ENCODE measurements around the gene NCKAP5.

Gene NCKAP5

DNA sequence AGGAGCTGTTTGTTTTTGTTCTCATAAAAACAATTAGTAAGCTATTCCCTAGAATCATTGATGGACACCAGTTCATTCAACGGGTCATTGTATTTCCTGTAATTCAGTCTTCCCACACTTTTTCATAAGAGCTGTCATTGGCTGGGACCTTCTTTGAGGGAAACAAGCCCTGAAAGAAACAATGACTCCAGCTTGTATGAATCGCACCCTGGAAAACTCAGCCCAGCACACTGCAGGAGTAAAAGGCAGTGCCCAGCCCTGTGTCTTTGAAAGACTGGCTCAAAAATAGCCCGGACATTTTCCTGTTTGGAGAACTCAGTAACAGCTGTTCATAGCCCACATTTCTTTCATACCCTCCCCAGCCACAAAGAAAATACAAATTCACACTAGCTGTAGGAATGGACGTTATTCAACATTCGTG is 81.5 kb downstream of the NCKAP5 start:
- TF ChIP-seq CTCF (IDR thresholded peaks at IDR 0.05; ENCODE audit: insufficient read depth, low read length) (no peak), SPI1 (IDR thresholded peaks at IDR 0.05; ENCODE audit: borderline replicate concordance, low read depth) (no peak), POLR2AphosphoS5 (IDR thresholded peaks at IDR 0.05; ENCODE audit: low read depth) (no peak), REST (IDR thresholded peaks at IDR 0.05; ENCODE audit: insufficient replicate concordance, low read depth) (no peak), GABPA (IDR thresholded peaks at IDR 0.05; ENCODE audit: low read depth) (no peak)
- no peak for DNase-seq (ENCODE audit: low read depth in 1 of 2, low spot score in 1 of 2)
- no peak overlapping the region for H3K27ac ChIP-seq (replicated peaks)
- H3K27me3 ChIP-seq (ENCODE audit: insufficient read depth, poor library complexity, severe bottlenecking) = no peaks in the 10 kb centered on the region
- H3K4me3 ChIP-seq (replicated peaks; ENCODE audit: insufficient read depth, low read length) = no peak overlapping the region

DNA sequence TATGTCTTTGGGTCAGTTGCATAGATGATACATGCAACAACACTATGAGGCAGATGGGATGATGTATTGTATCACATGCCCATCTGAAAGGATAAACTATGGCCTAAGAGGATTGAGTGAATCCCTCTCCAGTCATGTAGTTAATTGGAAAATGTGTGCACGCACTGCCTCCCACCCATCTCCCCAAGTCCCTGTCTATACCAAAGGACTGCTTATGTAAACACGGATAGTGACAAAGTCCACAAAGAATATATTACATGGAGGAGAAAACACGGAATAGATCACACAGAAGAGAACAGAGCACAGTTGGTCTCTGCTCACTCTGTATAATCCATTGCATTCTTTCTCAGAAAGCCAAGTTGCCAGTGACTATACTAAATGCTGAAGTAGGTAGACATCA is 82.4 kb downstream of the NCKAP5 start:
- no peak overlapping the region for H3K27ac ChIP-seq (replicated peaks)
- H3K4me3 ChIP-seq (replicated peaks; ENCODE audit: insufficient read depth, low read length) = no peak overlapping the region
- H3K27me3 ChIP-seq (ENCODE audit: insufficient read depth, poor library complexity, severe bottlenecking) = no peaks in the 10 kb centered on the region
- TF ChIP-seq GABPA (IDR thresholded peaks at IDR 0.05; ENCODE audit: low read depth) = no peak
- no peak for TF ChIP-seq POLR2AphosphoS5 (IDR thresholded peaks at IDR 0.05; ENCODE audit: low read depth)
- no peak for TF ChIP-seq CTCF (IDR thresholded peaks at IDR 0.05; ENCODE audit: insufficient read depth, low read length)
- TF ChIP-seq SPI1 (IDR thresholded peaks at IDR 0.05; ENCODE audit: borderline replicate concordance, low read depth) = no peak
- DNase-seq (ENCODE audit: low read depth in 1 of 2, low spot score in 1 of 2) = no peak

DNA sequence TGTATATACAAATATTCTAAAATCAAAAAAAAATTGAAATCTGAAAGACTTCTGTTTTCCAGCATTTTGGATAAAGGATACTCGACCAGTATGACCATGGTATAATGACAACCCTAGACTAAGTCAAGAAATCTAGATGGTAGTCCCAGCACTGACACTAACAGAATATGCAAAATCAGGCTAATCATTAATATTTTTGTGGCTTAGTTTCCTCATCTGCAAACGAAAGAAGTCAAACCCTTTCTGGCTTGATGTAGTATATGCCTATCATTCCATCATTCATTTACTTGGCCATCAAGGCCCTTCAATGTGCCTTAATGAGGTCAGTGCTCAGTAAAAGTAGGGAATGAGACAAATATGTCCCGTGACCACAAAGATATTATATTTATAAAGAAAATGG is 83.5 kb downstream of the NCKAP5 start:
- Histone ChIP-seq H3K27me3 (ENCODE audit: insufficient read depth, poor library complexity, severe bottlenecking) (no peaks in the 10 kb centered on the region), H3K27ac (replicated peaks) (no peak overlapping the region), H3K4me3 (replicated peaks; ENCODE audit: insufficient read depth, low read length) (no peak overlapping the region)
- TF ChIP-seq REST (IDR thresholded peaks at IDR 0.05; ENCODE audit: insufficient replicate concordance, low read depth) (no peak), POLR2AphosphoS5 (IDR thresholded peaks at IDR 0.05; ENCODE audit: low read depth) (no peak), SPI1 (IDR thresholded peaks at IDR 0.05; ENCODE audit: borderline replicate concordance, low read depth) (no peak), CTCF (IDR thresholded peaks at IDR 0.05; ENCODE audit: insufficient read depth, low read length) (no peak), GABPA (IDR thresholded peaks at IDR 0.05; ENCODE audit: low read depth) (no peak)
- no peak for DNase-seq (ENCODE audit: low read depth in 1 of 2, low spot score in 1 of 2)

GRCh38 chr2:133484106-133484505 is 84.2 kb downstream of the NCKAP5 start:
- no peak for TF ChIP-seq SPI1 (IDR thresholded peaks at IDR 0.05; ENCODE audit: borderline replicate concordance, low read depth)
- no peak for TF ChIP-seq CTCF (IDR thresholded peaks at IDR 0.05; ENCODE audit: insufficient read depth, low read length)
- TF ChIP-seq POLR2AphosphoS5 (IDR thresholded peaks at IDR 0.05; ENCODE audit: low read depth) = no peak
- TF ChIP-seq REST (IDR thresholded peaks at IDR 0.05; ENCODE audit: insufficient replicate concordance, low read depth) = no peak
- TF ChIP-seq GABPA (IDR thresholded peaks at IDR 0.05; ENCODE audit: low read depth) = no peak
- Histone ChIP-seq H3K27me3 (ENCODE audit: insufficient read depth, poor library complexity, severe bottlenecking) (no peaks in the 10 kb centered on the region), H3K27ac (replicated peaks) (no peak overlapping the region), H3K4me3 (replicated peaks; ENCODE audit: insufficient read depth, low read length) (no peak overlapping the region)
- no peak for DNase-seq (ENCODE audit: low read depth in 1 of 2, low spot score in 1 of 2)

Data from HL-60 (cell line).